Activated T-helper 17 cell treated with anti-CD3 and anti-CD28 coated beads, Interleukin-2, amount 50 U/mL, for 72 hours (primary cell): ENCODE data around the gene ANAPC10. TPM values are rescaled to one million over a fixed set of nuclear protein-coding genes. Genes with fewer than 3 reads are reported as not detected.
A peak's percentile ranks its signal among the peaks of the same experiment; 100 is the strongest.
"Not testable (repeated sequence)": the region's sequence is repeated elsewhere in the genome, so short reads cannot be mapped to it uniquely, and the experiment has no call there.

Experiments used
- ATAC-seq: fragments of 150-1000 bp; cut with Tn5 transposase; replicated peaks from 2 replicates; pipeline ENCODE4 v1.10.0; 2021; ENCODE audit warnings: mild to moderate bottlenecking, moderate library complexity
- H3K27ac Mint-ChIP-seq: one replicate; pipeline ENCODE4 v1.8.0; 2022; ENCODE audit warnings: mixed read lengths
- H3K27me3 Mint-ChIP-seq: one replicate; pipeline ENCODE4 v1.8.0; 2022; ENCODE audit warnings: mixed read lengths
- H3K36me3 Mint-ChIP-seq: one replicate; pipeline ENCODE4 v1.8.0; 2022; ENCODE audit warnings: low read depth, mild to moderate bottlenecking, mixed read lengths
- H3K4me1 Mint-ChIP-seq: one replicate; pipeline ENCODE4 v1.8.0; 2022; ENCODE audit warnings: mixed read lengths
- H3K4me3 Mint-ChIP-seq: one replicate; pipeline ENCODE4 v1.8.0; 2022; ENCODE audit warnings: mild to moderate bottlenecking, mixed read lengths
- H3K9me3 Mint-ChIP-seq: one replicate; pipeline ENCODE4 v1.8.0; 2022; ENCODE audit warnings: mixed read lengths
- total RNA-seq, 2 donors: library from RNA; stranded (reverse); gene quantifications; one replicate each; pipeline ENCODE4 v1.2.3, GENCODE V29; 2022

ANAPC10 gene, protein sequence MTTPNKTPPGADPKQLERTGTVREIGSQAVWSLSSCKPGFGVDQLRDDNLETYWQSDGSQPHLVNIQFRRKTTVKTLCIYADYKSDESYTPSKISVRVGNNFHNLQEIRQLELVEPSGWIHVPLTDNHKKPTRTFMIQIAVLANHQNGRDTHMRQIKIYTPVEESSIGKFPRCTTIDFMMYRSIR
- total RNA-seq, result 10 to 100 TPM; 21.8 to 32.5 TPM

DNA sequence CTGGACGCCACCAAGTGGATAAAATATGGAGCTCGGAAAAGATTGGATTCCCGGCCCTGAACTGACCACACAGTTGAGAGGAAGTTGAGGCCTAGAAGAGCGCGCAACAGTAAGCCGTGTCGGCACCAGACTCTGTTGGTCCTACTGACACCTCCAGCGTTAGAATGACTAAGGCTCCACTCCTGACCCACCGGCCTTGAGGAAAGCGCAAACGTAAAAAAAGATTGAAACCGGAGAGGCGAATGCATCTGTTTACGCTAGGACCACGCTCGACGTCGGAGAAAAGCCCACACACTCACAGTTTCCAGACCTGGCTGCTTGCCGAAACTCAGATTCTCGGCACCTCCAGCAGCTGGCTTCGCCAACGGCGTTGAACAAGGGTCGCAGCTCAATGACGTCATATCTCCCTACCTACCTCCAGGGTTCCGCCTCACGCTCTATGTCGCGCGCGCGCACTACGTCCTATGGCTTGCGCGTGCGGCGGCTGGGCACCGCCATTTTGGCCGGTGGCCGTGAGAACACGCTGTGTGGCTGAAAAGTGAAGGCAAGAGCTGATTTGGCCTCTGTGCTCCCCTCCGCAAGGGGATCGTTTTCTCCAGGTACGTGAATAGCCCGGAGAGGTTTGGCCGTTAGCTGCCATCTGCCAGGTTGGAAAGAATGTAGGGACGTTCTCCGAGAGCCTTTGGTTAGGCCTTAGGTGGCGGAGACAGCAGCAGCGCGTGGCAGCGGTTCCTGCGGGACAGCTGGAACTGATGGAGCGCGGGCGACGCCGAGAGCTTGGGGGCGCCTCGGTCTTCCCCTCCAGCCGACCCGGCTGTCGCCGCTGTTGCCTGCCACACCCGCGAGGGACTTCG, at the start of gene ANAPC10, which contains the start of gene ABCE1:
ANAPC10 (minus strand) TSS at position 376 of the 854 bp plus-strand sequence. CDS start 2,097 bp downstream, outside the sequence.
ABCE1 (plus strand) TSS at position 491 of the 854 bp plus-strand sequence. CDS start 6,102 bp downstream, outside the sequence.
- Mint-ChIP-seq H3K4me3 (no peak within 1 kb of the TSS), H3K27me3 (no peaks in the 10 kb centered on the region), H3K36me3 (peaks cover 52% of the 10 kb centered on the region), H3K4me1 (peaks cover 15% of the 10 kb centered on the region), H3K27ac (peak within 1 kb of the TSS; percentile 97), H3K9me3 (no peaks in the 10 kb centered on the region)
- peak; percentile 90 for ATAC-seq

DNA sequence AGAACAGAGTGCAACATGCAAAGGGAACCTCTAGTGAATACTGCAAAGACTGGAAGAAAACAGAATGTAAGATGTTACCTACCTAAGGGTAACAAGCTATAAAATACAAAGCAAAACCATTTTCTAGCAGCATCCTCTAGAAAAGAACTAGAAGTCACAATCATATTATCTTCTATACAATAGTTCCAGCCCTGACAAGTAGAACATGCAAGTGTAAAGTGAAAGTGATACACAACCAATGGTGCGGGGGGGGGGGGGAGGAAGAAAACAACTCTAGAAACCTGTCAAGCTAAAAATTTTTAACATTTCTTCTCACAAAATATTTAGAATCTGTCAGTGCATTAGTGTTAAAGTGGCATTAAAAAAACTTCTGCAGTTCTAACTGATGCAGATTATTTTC, 38.2 kb upstream of the ANAPC10 start:
- not testable (repeated sequence) for ATAC-seq, H3K9me3 Mint-ChIP-seq, H3K27me3 Mint-ChIP-seq
- Mint-ChIP-seq H3K27ac (peak overlapping the region; percentile 56), H3K36me3 (peaks cover 99% of the 10 kb centered on the region), H3K4me1 (peaks cover 12% of the 10 kb centered on the region), H3K4me3 (peak overlapping the region; percentile 33)

DNA sequence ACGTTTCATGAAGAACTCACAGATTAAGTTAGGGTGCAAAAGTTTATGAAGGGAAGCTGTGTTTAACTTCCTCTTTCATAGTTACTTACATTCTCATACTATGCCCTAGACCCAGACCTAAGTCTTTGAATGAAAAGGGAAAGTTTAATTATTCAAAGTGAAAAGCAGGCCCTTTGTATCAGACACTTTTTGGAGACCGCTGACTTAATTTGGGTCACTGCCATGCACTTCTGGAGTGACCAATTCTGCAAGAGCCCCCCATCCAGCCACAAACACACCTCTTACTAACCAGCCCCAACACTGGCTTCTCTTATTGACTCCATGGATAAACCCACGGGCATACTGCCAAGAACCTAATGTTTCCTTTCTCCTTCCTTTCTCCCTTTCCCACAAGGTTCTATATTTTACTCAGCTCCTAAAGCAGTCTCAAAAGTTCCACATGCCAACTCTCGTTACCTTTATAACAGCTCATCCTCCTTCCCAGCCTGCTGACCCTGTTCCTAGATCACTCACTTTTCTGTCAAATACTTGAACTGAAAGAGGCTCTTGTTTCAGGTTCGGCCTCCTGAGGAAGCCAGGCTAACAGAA, 34.6 kb upstream of the ANAPC10 start:
- Mint-ChIP-seq H3K27ac (peak overlapping the region; percentile 45), H3K4me3 (peak overlapping the region; percentile 4), H3K9me3 (no peaks in the 10 kb centered on the region), H3K27me3 (no peaks in the 10 kb centered on the region), H3K36me3 (peaks cover 99% of the 10 kb centered on the region), H3K4me1 (peaks cover 28% of the 10 kb centered on the region)
- ATAC-seq, result peak; percentile 81

DNA sequence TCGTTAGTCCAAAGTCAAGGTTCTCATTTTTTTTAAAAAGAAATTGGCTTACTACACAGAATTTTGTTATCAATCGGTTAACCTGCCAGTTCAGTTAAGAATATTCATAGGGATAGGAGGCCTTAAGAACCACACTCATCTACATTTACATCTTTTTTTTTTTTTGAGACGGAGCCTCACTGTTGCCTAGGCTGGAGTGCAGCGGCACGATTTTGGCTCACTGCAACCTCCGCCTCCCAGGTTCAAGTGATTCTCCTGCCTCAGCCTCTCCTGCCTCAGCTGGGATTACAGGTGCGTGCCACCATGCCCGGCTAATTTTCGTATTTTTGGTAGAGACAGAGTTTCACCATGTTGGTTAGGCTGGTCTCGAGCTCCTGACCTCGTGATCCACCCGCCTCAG, 33.9 kb upstream of the ANAPC10 start:
- H3K27ac Mint-ChIP-seq, result no peak overlapping the region
- H3K9me3 Mint-ChIP-seq, result no peaks in the 10 kb centered on the region
- no peak overlapping the region for H3K4me3 Mint-ChIP-seq
- H3K36me3 Mint-ChIP-seq, result peaks cover 99% of the 10 kb centered on the region
- H3K4me1 Mint-ChIP-seq, result peaks cover 33% of the 10 kb centered on the region
- H3K27me3 Mint-ChIP-seq, result no peaks in the 10 kb centered on the region
- ATAC-seq, result no peak

DNA sequence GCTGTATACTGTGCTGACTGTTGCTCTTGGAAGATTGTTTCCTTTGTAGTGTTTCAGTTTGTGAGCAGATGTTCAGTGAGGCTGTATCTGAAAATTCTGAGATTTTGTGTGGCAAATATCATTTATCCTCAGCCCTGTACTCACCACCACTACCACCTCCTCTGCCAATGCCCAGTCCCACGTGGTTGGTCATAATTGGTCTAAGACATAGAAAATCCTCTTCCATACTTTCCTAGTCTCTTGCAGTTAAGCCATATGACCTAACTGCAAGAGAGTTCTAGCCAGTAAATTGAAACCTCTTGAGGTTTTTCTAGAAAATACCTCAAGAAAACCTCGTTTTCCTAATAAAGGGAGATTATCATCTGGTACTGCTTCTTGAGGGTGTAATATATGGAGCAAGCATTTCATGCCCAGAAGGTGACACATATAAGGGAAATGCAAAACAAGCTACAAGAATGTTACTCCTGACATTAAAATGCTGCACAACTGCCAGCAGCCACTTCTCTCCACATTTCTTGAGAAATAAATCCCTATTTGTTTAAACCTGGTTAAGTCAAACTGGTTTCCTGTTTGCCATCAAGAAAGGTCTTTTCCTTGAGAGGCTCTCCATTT, 32.9 kb upstream of the ANAPC10 start:
- H3K27me3 Mint-ChIP-seq, result no peaks in the 10 kb centered on the region
- H3K4me3 Mint-ChIP-seq, result peak overlapping the region; percentile 12
- peak; percentile 36 for ATAC-seq
- no peaks in the 10 kb centered on the region for H3K9me3 Mint-ChIP-seq
- peaks cover 99% of the 10 kb centered on the region for H3K36me3 Mint-ChIP-seq
- H3K27ac Mint-ChIP-seq, result peak overlapping the region; percentile 44
- peaks cover 39% of the 10 kb centered on the region for H3K4me1 Mint-ChIP-seq

DNA sequence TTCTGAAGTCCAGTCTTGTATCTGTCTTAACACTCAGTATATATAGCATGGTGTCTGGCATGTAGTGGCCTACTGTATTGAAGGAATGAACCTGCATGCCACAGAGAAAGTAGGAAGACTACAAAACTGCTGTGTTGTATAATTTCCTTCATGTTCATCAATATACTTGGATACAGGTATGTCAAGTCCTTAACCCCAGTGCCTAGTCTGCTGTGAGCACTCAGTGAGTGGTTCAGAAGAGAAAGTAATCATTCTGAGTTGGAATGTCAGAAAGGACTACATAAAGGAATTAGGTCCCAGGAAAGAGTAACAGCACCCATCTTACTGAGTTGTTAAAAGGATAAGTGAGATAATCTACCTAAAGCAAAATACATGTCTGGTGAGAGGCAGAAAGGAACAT, 32.1 kb upstream of the ANAPC10 start:
- peaks cover 43% of the 10 kb centered on the region for H3K4me1 Mint-ChIP-seq
- no peaks in the 10 kb centered on the region for H3K9me3 Mint-ChIP-seq
- H3K27ac Mint-ChIP-seq, result peak overlapping the region; percentile 44
- H3K27me3 Mint-ChIP-seq, result no peaks in the 10 kb centered on the region
- ATAC-seq, result no peak
- peak overlapping the region; percentile 12 for H3K4me3 Mint-ChIP-seq
- peaks cover 99% of the 10 kb centered on the region for H3K36me3 Mint-ChIP-seq

DNA sequence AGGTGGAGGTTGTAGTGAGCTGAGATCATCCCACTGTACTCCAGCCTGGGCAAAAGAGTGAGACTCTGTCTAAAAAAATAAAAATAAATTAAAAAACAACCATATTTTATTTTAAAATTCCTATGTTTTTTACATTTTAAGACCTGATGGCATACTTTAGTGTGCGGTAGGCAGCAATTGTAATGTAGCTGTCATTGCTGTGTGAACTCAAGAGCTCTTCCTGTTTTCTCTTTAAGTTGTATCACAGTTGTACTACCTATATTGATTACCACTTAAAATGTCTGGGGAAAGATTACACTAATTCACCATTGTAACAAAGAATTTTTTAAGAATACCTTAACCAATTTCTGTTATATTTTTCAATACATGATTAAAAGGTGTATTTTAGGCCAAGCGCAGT, 27.4 kb upstream of the ANAPC10 start:
- Mint-ChIP-seq H3K27ac (peak overlapping the region; percentile 42), H3K36me3 (peaks cover 99% of the 10 kb centered on the region), H3K9me3 (no peaks in the 10 kb centered on the region), H3K4me1 (peaks cover 27% of the 10 kb centered on the region), H3K27me3 (no peaks in the 10 kb centered on the region), H3K4me3 (peak overlapping the region; percentile 52)
- no peak for ATAC-seq

DNA sequence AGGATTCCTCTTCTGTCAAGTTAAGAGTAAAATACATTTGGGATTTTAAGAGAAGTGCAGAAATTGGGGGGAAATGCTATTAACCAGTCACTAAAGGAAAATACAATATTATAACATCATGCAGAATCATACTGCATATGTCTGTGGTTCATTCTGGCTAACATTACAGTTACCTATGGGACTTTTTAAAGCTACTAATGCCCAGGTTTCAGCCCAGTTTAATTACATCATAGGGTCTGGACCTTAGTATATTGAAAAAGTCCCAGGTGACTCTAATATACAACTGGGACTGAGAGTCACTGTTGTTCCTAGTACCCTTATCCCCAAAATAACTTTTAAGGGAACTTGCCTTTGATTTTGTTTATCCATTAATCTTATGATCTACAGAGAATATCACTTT, 10.1 kb upstream of the ANAPC10 start:
- no peak for ATAC-seq
- Mint-ChIP-seq H3K9me3 (no peaks in the 10 kb centered on the region), H3K27me3 (no peaks in the 10 kb centered on the region), H3K27ac (no peak overlapping the region), H3K4me3 (no peak overlapping the region), H3K4me1 (peaks cover 5% of the 10 kb centered on the region), H3K36me3 (peaks cover 92% of the 10 kb centered on the region)

DNA sequence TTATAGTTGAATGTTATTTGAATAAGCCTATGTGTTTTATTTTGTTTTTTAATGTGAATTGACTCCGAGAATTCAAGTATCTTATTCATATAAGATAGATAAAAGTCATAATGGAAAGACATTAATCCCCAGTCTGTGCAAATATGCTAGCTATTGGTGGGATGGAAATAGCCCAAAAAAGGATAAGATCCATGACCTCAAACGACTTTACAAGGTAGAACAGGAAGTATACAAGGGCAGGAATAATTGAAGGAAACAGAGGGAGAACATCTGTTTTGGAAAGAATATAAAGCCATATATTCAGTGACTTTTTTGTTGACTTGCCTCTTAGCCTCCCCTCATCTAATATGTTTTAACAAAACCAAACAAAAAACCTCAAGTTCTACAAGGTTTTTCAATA, 9.1 kb upstream of the ANAPC10 start:
- H3K9me3 Mint-ChIP-seq, result no peaks in the 10 kb centered on the region
- no peak overlapping the region for H3K27ac Mint-ChIP-seq
- peaks cover 82% of the 10 kb centered on the region for H3K36me3 Mint-ChIP-seq
- no peaks in the 10 kb centered on the region for H3K27me3 Mint-ChIP-seq
- ATAC-seq, result no peak
- H3K4me3 Mint-ChIP-seq, result no peak overlapping the region
- H3K4me1 Mint-ChIP-seq, result no peaks in the 10 kb centered on the region

DNA sequence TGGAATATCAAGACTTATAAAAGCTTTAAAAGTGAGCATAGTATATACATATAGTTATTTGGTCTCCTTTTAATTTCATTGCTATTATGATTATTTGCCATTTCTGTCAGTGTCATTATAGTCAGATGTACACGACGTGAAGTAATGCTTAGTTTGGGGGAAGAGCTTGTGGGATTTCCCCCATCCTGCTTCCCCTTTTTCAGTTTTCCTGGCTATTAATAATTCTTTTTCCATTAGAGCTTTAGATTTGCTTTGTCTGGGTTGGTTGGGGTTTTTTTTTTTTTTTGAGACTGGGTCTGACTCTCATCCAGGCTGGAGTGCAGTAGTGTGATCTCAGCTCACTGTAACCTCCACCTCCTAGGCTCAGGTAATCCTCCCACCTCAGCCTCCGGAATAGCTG, 5.5 kb upstream of the ANAPC10 start:
- no peak for ATAC-seq
- Mint-ChIP-seq H3K9me3 (no peaks in the 10 kb centered on the region), H3K4me3 (no peak overlapping the region), H3K36me3 (peaks cover 59% of the 10 kb centered on the region), H3K27ac (no peak overlapping the region), H3K4me1 (peaks cover 5% of the 10 kb centered on the region), H3K27me3 (no peaks in the 10 kb centered on the region)

DNA sequence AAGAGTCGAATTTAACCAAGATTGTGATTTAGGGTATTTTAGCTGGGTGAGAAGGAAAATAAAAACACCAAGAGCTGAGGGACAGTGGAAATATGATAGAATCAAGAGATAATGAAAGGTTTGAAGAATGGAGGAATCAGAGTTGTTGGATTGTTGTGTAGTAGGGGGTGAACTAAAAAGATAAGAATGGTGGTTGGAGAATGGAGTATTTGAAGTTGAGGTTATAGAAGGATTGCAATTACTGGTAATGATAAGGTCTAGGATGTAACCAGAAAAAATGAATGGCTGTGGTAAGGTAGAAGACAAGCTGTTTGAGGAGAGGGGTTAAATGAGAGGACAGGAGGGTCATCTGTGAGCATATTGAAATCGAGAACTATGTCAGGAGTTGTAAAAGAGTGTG, 4.6 kb upstream of the ANAPC10 start:
- Mint-ChIP-seq H3K4me1 (peaks cover 5% of the 10 kb centered on the region), H3K27me3 (no peaks in the 10 kb centered on the region), H3K36me3 (peaks cover 57% of the 10 kb centered on the region), H3K9me3 (no peaks in the 10 kb centered on the region), H3K4me3 (no peak overlapping the region), H3K27ac (no peak overlapping the region)
- no peak for ATAC-seq

DNA sequence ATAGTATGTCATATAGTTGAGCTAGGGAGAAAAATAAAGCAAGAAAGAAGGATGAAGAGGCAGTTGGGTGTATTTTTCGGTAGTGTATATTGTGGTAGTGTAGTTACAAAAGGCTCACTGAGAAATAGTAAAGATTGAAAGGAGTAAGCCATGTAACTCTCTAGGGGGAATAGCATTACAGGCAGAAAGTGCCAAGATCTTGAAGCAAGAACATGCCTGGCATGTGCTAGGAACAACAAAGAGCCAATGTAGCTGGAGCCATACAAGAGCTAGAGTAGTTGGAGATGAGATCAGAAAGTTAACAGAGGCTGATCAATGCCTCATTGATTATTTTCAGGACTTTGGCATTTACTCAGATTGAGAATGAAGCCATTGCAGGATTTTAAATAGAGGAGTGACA, 3.1 kb upstream of the ANAPC10 start:
- Mint-ChIP-seq H3K27me3 (no peaks in the 10 kb centered on the region), H3K27ac (no peak overlapping the region), H3K4me3 (no peak overlapping the region), H3K4me1 (peaks cover 5% of the 10 kb centered on the region), H3K9me3 (no peaks in the 10 kb centered on the region), H3K36me3 (peaks cover 48% of the 10 kb centered on the region)
- ATAC-seq, result no peak

DNA sequence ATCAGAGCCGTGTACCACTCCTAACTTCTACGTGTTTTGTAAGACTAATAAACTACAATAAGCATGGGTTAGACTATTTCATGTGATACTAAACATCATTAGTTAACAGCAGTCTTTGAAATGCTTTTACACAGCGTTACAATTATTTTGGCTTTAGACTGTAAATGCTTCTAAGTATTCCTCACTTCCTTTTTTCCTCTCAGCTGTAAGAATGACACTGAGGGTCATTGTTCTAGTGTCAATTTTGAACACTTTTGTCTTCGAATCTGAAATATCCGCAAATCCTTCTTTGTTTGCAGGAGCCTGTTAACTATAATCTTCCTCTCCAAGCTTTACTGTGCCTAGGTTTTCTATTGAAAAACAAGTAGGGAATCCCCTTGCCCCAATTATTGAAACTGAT, 1.7 kb upstream of the ANAPC10 start:
- H3K27ac Mint-ChIP-seq, result peak overlapping the region; percentile 97
- no peaks in the 10 kb centered on the region for H3K9me3 Mint-ChIP-seq
- no peaks in the 10 kb centered on the region for H3K27me3 Mint-ChIP-seq
- H3K36me3 Mint-ChIP-seq, result peaks cover 43% of the 10 kb centered on the region
- H3K4me3 Mint-ChIP-seq, result no peak overlapping the region
- peaks cover 11% of the 10 kb centered on the region for H3K4me1 Mint-ChIP-seq
- ATAC-seq, result no peak

DNA sequence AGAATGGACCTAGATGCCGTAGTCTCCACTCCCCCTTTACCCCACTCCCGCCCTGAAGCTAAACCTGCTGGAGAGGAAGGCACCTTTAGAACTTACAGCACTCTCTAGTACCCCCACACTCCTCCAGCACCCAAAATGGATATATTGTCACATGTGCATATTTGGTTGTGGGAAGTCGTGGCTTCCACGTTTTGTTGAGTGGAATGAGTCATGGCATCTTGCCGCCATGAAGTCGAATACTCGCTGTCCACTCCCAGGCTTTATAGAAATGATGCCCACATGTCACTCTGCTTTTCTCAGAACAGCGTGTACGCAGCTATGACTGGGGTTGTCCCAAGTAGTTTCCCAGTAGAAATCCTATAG, 660 bp upstream of the ANAPC10 start:
- peak overlapping the region; percentile 97 for H3K27ac Mint-ChIP-seq
- H3K4me3 Mint-ChIP-seq, result no peak overlapping the region
- peak; percentile 60 for ATAC-seq
- no peaks in the 10 kb centered on the region for H3K9me3 Mint-ChIP-seq
- peaks cover 46% of the 10 kb centered on the region for H3K36me3 Mint-ChIP-seq
- peaks cover 15% of the 10 kb centered on the region for H3K4me1 Mint-ChIP-seq
- no peaks in the 10 kb centered on the region for H3K27me3 Mint-ChIP-seq
